ENCODE measurements around the gene ARHGAP22.

- TF ChIP-seq, protein P1, sequence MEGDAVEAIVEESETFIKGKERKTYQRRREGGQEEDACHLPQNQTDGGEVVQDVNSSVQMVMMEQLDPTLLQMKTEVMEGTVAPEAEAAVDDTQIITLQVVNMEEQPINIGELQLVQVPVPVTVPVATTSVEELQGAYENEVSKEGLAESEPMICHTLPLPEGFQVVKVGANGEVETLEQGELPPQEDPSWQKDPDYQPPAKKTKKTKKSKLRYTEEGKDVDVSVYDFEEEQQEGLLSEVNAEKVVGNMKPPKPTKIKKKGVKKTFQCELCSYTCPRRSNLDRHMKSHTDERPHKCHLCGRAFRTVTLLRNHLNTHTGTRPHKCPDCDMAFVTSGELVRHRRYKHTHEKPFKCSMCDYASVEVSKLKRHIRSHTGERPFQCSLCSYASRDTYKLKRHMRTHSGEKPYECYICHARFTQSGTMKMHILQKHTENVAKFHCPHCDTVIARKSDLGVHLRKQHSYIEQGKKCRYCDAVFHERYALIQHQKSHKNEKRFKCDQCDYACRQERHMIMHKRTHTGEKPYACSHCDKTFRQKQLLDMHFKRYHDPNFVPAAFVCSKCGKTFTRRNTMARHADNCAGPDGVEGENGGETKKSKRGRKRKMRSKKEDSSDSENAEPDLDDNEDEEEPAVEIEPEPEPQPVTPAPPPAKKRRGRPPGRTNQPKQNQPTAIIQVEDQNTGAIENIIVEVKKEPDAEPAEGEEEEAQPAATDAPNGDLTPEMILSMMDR (conservative IDR thresholded peaks at IDR 0.05 in 1 of 2, IDR thresholded peaks at IDR 0.05 in 1 of 2; ENCODE audit: low read depth in 1 of 2, low read length in 2 of 2): no peak
- no peak for TF ChIP-seq EZH2 (IDR thresholded peaks at IDR 0.05; ENCODE audit: low read length, missing control alignments)
These were observed 71.3 kb downstream of the ARHGAP22 start for GRCh38 chr10:48533540-48533939.
